Dedifferentiated amniotic fluid mesenchymal stem cell (primary cell): Measurements from ENCODE around the gene RASGRF1.

Source experiments
- DNase-seq: peaks from one replicate; pipeline ENCODE4 v3.0.0-alpha.2; 2016; ENCODE audit errors: extremely low spot score

Gene RASGRF1

DNA sequence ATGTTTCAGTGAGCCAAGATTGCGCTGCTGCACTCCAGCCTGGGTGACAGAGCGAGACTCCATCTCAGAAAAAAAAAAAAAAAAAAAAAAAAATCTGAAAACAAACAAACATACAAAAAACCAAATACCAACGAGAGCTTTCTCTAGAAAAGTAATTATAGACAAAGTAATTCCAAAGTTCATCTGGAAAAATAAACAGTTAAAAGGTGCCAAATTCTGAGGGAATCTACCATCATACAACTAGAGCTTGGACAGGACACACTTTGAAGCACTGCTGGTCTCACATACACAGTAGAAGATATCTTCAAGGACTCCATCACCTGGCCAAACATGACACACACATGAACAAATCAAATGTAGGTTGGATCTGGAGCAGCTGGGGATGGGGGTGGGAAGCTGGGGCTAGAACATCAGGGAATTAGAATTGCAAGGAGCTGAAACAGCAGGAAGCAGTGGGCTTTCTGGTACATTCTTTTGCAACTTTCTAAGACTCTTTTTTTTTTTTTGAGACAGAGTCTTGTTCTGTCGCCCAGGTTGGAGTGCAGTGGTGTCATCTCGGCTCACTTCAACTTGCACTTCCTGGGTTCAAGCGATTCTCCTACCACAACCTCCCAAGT lies 104.6 kb downstream of the RASGRF1 start:
- no peak for DNase-seq

DNA sequence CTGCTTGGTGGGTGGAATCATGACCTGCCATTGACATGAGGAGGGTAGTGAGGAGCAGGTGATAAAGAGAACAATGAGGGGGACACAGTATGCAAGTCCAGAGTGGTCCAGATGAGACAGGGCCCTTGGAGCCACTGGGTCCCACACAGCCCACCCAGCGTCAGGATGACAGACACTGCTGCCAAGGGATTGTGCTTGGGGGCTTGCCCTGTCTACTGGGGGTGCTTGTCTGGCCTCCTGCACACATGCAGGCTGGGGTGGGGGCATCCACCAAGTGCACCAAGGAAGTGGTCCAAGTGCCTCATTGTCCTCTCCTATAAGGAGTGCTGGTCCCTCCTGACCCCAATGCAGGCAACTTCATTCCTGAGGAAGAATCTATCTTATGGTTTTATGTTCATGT lies 106.5 kb downstream of the RASGRF1 start:
- DNase-seq, result no peak

DNA sequence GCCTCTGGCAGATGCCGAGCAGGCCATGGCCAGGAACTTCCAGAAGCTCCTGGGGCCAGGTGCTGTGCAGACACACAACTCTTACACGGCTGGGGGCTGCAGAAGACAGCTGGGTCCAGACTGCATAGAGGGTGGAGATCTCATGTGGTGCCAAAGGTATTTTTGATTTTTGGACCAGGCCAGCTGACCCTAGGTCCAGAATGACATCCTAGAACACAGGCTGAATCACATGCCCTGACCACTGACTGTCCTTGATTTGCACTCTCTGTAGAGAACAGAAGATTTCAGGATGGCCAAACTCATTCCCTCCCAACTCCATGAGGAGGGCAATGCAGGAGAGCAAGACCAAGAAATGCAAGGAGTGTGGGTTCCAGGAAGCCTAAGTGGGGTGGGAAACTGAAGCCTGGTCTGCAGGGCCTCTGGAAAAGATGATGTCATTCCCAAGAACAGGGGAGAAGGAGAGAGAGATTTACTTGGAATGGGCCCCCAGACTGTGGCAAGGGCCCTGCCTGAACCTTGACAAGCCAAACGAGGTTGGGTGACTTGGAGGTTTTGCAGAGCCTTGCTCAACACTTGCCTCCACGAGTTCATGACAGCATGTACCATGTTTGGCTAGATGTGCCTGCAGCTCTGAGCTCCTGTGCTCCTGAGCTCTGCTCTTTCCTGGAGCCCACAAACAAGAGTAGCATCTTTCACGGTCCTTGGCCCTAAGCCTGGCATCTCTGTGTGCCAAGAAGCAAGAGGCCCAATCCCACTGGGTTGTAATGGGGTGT lies 107.2 kb downstream of the RASGRF1 start:
- no peak for DNase-seq

DNA sequence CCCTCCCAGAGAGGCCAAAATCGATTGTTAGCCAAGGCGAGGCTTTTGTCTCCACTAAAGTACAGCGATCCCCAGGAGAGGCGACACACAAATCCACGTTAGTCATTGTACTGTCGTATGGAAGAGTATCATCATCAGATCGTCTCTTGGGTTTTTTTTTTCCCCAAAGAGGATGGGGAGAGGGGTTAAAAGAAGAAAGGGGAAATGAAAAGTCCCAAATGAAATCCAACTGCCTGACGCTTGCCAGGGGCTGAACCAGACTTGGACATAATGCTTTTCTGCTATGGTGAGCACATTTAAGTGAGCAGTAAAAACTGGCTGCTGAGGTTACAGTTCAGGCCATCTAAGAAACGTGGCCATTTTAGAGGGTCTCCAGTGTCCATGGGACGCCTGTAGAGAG lies 107.8 kb downstream of the RASGRF1 start:
- DNase-seq, result no peak

DNA sequence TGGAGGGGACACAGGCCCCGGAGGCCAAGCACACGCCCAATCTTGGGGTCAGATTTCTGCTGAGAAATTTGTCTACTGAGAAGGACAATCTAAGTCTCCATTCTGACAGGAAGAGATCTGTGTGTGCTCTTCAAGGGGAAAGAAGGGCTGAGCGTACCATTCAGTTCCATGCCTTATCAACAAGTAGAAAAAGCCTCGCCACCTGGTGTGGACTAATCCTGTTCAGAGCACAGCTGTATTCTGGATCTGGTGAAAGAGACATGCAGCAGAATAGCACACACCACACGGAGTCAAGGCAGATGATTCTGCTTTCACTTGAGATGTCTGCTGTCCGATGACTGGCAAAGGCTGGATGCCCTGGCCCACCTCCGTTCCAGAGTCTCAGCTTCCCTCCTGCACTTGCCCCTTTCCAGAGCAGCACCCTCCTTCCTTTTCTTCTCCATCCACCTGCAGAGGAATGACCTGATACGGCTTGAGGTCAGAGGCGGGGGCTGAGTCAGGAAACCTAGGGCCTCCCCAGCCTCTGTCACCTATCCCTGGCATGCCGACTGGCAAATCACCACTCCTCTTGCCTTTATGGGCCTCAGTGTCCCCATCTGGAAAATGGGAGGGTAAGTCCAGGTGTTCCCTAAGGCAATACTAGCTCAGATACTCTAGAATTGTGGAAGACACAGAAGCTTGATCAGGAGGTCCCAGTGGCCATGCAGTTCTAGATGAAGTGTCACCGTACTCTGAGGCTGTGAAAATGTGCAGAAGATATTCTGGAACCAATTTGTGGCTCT lies 108.9 kb downstream of the RASGRF1 start:
- DNase-seq, result no peak

DNA sequence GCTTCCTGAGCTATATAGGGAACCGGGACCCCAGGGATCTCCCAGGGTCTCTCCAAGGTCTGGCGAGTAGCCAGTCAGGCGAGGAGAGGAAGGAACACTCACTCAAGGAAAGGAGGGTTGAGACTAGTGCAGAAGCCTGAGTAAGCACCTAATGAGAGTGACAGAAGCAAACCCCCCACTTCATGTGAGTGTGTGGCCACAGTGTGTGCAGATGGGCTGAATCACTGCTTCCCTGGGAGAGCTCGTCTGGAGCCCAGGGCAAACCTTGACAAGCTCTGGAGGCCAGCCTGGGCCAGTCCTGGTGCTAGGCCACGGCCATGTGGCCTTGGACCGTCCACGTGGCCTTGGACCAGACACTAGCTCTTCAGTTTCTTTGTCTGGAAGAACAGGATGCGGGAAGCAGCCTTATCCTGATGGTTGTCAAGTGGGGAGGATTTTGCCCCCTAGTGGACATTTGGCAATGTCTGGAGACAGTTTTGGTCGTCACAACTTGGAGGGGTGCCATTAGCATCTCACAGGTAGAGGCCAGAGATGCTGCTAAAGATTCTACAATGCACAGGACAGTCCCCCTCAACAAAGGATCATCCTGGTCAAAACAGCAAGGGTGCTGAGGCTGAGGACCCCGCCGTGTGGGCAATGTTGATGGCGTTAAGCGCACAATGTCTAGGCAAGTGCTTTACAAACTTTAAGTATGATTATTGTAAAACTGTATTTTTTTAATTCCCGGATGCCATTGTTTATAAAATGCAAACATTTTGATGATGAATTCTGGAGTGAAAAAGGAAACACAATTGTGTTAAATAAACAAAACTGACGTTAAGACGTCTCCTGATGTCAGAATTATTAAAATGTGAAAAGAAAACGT lies 110.9 kb downstream of the RASGRF1 start:
- DNase-seq, result no peak

DNA sequence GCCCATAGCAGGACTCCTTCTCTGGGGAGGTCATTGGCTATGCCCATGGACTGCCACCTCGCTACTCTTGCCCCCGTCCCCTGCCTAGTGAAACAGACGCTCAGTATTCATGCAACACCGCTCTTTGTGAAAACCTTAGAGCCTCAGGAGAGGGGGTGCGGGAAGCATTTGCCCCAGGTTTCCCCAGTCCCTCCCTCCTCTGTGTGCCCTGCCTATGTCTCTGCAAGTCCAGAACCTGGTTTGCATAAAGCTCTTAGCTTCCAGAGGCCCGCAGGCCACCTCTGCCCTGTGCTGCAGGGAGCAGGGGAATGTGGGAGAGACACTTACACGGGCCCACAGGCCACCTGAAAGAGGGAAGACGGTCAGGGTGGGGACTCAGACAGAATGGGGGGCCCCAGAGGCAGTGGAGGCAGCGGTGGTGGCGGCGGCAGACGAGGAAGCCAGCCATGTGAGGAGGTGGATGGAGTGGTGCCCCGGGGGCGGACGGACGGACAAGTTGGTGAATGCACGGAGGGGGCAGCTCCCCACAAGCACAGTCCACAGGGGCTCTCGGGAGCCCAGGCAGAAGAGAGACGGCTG lies 111.9 kb downstream of the RASGRF1 start:
- no peak for DNase-seq

DNA sequence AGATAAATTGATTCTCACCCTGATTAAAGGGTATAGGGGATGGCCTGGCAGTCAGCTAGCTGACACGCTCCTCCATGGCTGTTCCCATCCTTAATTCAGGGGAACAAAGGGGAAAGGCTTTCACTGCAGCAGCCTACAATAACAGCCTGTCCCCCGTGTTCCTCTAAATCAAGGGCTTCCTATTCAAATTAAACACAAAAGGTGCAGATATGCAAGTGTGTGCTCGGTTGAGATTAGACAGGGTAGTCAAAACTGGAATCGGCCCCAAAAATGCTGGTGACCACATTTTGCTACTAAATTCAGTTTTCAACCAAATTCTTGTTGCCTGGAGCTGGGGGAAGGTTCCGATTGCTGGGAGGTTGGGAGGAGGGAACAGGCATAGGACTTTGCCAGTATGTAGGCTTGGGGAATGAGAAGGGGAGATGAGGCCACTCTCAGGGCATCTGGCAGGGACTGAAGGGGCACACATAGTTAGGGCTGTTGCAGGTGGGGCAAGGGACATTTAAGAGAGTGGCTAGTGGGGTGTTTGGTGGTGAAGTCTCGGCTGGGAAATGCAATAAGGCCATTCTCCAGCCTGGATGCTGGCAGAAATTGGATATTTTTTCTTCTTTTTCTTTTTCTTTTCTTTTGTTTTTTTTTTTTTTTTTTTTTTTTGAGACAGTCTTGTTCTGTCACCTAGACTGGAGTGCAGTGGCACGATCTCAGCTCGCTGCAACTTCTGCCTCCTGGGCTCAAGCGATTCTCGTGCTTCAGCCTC lies 112.8 kb downstream of the RASGRF1 start:
- no peak for DNase-seq

DNA sequence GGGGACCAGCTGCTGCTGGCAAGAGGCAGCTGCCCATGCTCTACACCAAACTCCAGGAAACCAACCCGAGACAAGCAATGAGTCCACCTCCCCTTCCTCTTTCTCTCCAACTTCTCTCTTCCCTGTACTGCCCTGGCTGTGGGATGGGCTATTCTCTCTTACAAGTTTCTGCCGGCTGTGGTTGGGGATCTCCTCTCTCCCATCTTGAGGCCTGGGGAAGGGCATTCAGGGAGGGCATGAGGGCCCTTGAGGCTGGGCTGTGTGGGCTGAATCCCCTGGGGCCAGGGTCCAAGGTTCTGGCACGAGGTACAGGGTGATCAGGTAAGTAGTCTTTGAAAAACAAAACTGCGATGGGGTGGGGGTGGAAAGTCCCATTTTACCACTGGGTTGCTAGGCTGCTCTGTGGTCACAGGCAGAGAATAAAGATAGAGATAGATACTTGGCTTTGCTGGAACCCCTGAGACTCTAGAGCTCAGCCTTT lies 113.4 kb downstream of the RASGRF1 start:
- no peak for DNase-seq

DNA sequence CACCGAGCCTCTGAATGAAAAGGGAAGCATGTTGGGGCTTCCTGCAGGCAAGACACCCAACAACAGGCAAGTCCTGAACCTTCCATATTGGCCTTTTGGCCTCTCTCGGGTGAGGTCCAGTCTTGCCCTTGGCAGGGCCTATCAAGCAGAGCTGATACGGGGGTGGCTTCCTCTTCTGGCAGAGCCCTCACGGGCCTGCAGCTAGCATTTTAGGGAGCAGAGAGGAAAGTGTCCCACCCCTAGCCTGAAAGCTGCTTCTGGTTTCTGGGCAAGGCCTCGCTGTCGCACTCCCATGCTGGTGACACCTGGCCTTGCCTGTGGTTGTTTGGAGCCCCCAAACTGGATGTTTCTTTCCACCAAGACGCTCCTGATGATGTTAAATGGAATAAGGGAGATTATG lies 113.9 kb downstream of the RASGRF1 start:
- DNase-seq, result no peak

DNA sequence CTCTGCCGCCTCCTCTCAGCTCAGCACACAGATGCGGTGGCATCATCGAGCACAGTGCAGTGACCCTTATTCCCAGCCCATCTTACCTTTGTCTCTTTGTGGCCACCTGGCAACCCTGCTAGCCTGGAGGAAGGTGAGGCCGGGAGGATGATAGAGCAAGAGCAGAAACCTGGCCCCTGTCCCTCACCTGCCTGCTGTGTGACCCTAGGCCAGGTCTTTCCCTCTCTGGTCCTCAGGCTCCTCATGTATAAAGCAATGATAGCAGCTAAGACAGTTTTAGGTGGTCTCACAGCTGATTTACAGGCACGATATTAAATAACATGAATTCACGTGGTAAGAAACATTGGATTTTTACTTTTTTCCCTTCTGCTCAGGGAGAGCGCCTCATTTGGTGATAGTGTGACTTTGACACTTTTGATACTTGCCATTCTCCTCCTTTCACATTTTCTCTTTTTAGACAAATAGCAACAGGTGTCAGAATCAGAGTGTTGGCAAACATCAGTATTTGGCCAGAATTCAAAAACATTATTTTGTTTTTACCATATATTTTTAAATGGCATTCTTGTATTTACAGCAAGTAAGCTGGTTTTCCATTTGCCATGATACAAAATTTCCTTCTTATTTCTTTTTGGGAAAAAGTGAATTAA lies 116.2 kb downstream of the RASGRF1 start:
- DNase-seq, result no peak

DNA sequence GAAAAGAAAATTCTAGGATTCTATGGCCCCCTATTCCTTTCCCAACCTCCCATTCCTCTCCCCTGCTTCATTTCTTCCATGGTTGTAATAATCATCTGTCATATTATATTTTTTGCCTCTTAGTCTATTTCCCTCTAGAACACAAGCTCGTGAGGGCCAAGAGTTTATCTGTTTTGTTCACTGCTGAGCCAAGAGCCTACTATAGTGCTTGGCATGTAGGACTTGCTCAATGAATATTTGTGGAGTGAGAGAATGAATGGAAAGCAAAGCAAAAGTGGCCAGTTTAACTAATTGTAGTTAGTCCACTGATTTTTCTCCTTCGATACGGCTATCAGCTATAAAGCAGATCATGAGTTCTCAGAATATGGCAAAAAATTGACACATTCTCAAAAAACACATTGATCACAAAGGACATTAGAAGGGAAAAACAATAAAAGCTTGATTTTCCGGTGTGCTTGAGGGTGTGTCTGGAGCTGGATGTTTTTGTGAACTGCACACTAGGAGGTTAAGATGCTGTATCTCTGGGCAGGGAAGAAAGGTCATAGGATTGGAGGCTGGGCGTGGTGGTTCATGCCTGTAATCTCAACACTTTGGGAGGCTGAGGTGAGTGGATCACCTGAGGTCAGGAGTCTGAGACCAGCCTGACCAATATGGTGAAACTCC lies 120.8 kb downstream of the RASGRF1 start:
- no peak for DNase-seq

DNA sequence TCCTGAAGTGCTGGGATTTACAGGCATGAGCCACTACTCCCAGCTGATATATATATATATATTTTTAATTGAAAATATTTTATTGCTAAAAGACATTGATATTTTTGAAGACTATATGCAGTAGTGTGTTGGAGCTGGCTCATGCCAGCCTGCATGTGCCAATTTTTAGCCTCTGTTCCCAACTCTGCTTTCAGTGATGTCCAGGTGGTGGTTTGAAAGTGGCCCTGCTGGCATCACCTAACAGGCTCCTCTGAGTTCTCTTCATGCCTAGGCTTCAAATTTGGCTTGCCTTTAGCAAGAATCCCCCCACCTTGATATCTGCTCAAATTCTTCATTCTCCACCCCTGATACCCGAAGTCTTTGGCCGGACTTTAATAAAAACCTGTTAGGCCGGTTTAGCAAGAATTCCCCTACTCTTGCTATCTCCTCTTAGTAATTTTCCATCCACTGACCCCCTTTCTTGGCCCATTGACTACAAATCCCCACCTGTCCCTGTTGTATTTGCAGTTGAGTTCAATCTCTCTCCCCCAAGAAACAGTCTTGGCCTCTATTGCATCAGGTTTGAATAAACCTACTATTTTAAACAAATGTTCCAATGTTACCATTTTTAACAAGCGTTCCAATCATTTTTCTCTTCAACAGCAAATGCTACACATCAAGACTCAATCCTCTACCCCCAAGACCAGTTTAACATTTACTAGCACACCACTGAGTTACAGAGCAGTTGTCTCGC lies 121.9 kb downstream of the RASGRF1 start:
- DNase-seq, result no peak

DNA sequence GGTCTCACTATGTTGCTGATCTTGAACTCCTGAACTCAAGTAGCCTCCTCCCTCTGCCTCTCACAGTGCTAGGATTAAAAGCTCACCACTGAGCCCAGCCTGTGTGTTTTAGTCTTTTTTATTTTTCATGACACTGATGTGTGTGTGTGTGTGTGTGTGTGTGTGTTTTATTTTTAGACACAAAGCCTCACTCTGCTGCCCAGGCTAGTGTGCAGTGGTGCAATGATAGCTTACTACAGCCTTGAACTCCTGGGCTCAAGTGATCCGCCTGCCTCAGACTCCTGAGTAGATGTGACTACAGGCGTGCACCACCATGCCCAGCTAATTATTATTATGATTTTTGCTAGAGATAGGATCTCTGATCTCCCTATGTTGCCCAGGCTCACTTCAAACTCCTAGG lies 122.5 kb downstream of the RASGRF1 start:
- DNase-seq, result no peak

DNA sequence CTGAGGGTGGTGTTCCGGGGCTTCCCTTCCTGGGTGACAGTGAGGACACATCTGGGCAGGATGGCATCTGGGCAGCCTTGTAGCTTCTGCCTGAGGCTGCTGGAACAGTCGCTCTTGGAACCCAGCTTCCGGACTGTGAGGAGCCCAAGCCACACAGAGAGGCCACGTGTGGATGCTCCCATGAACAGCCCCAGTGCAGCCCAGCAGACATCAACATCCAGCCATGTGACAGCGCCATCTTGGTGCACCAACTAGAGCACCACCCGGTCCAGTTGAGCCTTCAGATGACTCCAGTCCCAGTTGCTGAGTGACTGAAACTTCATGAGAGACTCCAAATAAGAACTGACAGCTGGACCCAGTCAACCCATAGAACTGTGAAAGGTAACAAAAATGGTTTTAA lies 130.3 kb downstream of the RASGRF1 start:
- no peak for DNase-seq

DNA sequence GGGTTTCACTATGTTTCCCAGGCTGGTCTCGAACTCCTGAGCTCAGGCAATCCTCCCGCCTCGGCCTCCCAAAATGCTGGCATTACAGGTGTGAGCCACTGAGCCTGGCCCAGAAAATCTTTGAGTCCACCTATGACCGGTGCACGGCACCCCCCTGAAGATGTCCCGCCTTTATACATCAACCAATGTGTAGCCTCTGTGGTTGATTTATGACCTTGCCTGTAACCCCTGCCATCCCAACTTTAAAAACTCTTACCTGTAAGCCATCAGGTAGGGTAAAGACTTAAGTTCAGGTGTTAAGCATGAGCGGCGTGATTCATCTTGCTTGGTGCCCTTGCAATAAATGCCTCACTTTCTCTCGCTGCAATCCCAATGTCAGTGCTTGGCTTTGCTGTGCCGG lies 131.2 kb downstream of the RASGRF1 start:
- DNase-seq, result no peak

DNA sequence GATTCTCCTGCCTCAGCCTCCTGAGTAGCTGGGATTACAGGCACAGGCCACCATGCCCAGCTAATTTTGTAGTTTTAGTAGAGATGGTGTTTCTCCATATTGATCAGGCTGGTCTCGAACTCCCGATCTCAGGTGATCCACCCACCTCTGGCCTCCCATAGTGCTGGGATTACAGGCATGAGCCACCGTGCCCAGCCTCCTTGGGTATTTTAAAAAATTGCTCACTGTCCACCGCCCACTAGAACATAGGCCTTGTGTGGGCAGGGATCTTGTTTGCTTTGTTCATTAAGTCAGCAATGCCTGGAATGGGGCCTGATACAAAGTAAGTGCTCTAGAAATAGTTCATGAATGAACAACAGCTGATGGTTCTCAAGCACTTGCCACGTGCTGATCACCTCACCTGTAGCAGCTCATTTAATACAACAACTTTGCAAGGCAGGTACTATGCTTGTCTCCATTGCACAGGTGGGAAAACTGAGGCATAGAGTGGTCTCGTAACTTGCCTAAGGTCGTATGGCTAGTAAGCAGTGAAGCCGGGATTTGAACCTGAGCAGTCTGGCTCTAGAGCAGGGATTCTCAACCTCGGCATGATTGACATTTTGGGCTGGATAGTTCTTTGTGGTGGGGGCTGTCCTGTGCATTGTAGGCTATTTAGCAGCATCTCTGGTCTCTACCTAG lies 133.0 kb downstream of the RASGRF1 start:
- DNase-seq, result no peak

DNA sequence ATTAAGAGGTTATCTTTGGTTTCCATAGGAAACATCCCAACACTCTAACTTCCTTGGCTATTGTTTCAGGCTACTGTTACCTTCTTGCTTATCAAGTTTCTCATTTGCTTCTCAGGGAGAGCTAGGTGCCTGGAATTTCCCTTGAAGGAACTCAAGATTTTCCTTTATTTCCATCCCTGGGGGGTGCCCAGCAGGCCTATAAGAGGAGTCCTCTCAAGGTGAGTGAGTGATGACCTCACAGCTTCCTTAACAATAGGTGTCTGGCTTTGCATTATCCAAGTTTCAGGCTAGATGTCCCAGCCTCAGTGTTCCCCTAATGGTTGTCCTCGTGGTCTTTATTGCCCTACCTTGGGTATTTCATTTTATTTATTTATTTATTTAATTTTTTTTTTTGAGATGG lies 133.6 kb downstream of the RASGRF1 start:
- DNase-seq, result no peak
